Measurements from ENCODE around the gene GABRD.
A peak's percentile ranks its signal among the peaks of the same experiment; 100 is the strongest.

GABRD gene, protein sequence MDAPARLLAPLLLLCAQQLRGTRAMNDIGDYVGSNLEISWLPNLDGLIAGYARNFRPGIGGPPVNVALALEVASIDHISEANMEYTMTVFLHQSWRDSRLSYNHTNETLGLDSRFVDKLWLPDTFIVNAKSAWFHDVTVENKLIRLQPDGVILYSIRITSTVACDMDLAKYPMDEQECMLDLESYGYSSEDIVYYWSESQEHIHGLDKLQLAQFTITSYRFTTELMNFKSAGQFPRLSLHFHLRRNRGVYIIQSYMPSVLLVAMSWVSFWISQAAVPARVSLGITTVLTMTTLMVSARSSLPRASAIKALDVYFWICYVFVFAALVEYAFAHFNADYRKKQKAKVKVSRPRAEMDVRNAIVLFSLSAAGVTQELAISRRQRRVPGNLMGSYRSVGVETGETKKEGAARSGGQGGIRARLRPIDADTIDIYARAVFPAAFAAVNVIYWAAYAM

DNA sequence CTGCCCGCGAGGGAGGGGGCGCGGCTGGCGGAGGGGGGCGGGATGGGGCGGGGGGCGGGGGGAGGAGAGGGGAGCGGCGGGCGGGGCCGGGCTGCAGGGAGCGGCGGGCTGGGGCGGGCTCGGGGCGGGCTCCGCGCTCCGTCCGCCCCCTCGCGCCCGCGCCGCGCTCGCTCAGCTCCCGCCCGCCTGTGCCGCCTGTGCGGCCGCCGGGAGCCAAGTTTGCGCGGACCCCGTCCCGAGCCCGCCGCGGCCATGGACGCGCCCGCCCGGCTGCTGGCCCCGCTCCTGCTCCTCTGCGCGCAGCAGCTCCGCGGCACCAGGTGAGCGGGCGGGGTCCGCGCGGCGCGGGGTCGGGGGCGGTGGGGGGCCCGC, at the start of gene GABRD:
Gene GABRD (plus strand): TSS at position 174 of the 372 bp plus-strand sequence. CDS start 79 bp downstream, at position 253.
- no peak for TF ChIP-seq ISL1 (CRISPR knock-in tag; IDR thresholded peaks at IDR 0.05)
- no peak for TF ChIP-seq SNAI2 (CRISPR knock-in tag; IDR thresholded peaks at IDR 0.05)
- TF ChIP-seq, protein P1, sequence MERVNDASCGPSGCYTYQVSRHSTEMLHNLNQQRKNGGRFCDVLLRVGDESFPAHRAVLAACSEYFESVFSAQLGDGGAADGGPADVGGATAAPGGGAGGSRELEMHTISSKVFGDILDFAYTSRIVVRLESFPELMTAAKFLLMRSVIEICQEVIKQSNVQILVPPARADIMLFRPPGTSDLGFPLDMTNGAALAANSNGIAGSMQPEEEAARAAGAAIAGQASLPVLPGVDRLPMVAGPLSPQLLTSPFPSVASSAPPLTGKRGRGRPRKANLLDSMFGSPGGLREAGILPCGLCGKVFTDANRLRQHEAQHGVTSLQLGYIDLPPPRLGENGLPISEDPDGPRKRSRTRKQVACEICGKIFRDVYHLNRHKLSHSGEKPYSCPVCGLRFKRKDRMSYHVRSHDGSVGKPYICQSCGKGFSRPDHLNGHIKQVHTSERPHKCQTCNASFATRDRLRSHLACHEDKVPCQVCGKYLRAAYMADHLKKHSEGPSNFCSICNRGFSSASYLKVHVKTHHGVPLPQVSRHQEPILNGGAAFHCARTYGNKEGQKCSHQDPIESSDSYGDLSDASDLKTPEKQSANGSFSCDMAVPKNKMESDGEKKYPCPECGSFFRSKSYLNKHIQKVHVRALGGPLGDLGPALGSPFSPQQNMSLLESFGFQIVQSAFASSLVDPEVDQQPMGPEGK (CRISPR knock-in tag; IDR thresholded peaks at IDR 0.05; ENCODE audit: borderline replicate concordance), result no peak
- no peak for TF ChIP-seq ZFP3 (CRISPR knock-in tag; IDR thresholded peaks at IDR 0.05)
- no peak for TF ChIP-seq BACH2 (CRISPR knock-in tag; IDR thresholded peaks at IDR 0.05; ENCODE audit: borderline replicate concordance)
- TF ChIP-seq, protein P2, sequence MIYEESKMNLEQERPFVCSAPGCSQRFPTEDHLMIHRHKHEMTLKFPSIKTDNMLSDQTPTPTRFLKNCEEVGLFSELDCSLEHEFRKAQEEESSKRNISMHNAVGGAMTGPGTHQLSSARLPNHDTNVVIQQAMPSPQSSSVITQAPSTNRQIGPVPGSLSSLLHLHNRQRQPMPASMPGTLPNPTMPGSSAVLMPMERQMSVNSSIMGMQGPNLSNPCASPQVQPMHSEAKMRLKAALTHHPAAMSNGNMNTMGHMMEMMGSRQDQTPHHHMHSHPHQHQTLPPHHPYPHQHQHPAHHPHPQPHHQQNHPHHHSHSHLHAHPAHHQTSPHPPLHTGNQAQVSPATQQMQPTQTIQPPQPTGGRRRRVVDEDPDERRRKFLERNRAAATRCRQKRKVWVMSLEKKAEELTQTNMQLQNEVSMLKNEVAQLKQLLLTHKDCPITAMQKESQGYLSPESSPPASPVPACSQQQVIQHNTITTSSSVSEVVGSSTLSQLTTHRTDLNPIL (CRISPR knock-in tag; IDR thresholded peaks at IDR 0.05; ENCODE audit: low read depth), result no peak
- 0 out of 3 replicates have a peak, but pooled peaks have one; percentile 29 for ATAC-seq

DNA sequence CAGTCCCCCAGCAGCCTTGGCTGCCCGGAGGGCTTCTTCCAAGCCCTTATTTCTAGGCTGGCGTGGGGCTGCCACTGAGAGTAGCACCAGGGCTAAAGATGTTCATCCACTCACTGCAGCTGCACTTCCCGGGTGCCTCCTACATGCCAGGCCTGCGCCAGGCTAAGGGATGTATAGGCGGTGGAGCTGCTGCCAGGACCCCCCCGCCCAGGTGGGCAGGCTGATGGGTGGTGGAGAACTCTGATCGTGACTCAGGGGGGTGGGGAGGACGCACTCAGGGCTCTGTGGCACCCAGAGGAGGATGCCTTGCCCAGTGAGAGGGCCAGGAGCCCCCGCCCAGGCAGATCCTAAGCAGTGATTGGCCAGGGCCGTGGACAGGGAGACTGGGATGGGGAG, 49.6 kb upstream of the GABRD start:
- TF ChIP-seq ZFP3 (CRISPR knock-in tag; IDR thresholded peaks at IDR 0.05) (no peak), OSR1 (CRISPR knock-in tag; IDR thresholded peaks at IDR 0.05) (no peak), ESRRG (CRISPR knock-in tag; IDR thresholded peaks at IDR 0.05) (no peak), BACH2 (CRISPR knock-in tag; IDR thresholded peaks at IDR 0.05; ENCODE audit: borderline replicate concordance) (no peak), TOX (CRISPR knock-in tag; IDR thresholded peaks at IDR 0.05; ENCODE audit: borderline replicate concordance) (no peak), GLIS3 (CRISPR knock-in tag; IDR thresholded peaks at IDR 0.05) (no peak), ZNF565 (CRISPR knock-in tag; conservative IDR thresholded peaks at IDR 0.05; ENCODE audit: low read depth) (no peak), RARB (CRISPR knock-in tag; IDR thresholded peaks at IDR 0.05) (no peak), ARNTL (CRISPR knock-in tag; IDR thresholded peaks at IDR 0.05; ENCODE audit: borderline replicate concordance, low read depth) (no peak), ISL1 (CRISPR knock-in tag; IDR thresholded peaks at IDR 0.05) (no peak), ZNF70 (CRISPR knock-in tag; IDR thresholded peaks at IDR 0.05) (no peak), ZFP30 (CRISPR knock-in tag; IDR thresholded peaks at IDR 0.05) (no peak)
- TF ChIP-seq, protein P3, sequence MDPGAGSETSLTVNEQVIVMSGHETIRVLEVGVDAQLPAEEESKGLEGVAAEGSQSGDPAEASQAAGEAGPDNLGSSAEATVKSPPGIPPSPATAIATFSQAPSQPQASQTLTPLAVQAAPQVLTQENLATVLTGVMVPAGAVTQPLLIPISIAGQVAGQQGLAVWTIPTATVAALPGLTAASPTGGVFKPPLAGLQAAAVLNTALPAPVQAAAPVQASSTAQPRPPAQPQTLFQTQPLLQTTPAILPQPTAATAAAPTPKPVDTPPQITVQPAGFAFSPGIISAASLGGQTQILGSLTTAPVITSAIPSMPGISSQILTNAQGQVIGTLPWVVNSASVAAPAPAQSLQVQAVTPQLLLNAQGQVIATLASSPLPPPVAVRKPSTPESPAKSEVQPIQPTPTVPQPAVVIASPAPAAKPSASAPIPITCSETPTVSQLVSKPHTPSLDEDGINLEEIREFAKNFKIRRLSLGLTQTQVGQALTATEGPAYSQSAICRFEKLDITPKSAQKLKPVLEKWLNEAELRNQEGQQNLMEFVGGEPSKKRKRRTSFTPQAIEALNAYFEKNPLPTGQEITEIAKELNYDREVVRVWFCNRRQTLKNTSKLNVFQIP (CRISPR knock-in tag; IDR thresholded peaks at IDR 0.05; ENCODE audit: borderline replicate concordance, low read depth), result no peak
- TF ChIP-seq, protein P2 (CRISPR knock-in tag; IDR thresholded peaks at IDR 0.05; ENCODE audit: low read depth), result no peak
- TF ChIP-seq, protein P1 (CRISPR knock-in tag; IDR thresholded peaks at IDR 0.05; ENCODE audit: borderline replicate concordance), result no peak
- no peak for ATAC-seq

DNA sequence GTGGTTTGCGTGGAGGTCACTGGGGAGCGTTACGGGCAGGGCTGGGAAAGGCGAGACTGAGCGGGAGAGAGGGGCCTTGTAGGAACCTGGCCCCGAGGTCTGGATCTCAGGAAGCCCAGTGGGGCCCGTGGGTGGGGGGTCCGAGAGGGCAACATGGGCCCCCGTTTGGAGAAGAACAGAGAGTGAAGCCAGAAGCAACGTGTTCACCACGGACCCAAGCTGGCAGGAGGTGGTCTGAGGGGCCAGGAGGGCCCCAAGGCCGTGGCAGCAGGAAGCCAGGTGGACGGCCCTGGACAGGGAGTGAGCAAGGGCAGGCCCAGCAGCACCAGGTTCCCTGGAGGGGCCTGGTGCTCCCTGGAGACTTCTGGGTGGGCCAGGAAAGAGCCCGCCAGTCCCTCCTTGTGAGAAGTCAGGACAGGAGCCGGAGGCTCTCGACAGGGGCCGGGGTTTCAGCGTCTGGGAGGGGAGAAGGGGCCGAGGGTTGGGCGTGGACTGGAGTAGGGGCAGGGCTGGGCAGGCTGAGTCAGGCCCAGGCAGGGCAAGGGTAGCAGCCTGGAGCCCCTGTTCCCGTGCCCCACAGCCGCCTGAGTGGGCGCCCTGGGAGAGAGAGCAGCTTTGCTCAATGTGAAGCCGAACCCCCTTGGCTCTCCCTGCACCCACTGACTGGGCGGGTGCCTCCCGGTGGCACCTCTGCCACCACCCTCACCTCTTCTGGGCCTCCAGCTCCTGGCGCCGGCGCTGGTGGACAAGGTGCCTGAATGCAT, 49.0 kb upstream of the GABRD start:
- ATAC-seq, result no peak
- TF ChIP-seq ZNF8 (CRISPR knock-in tag; IDR thresholded peaks at IDR 0.05) (no peak), TOX (CRISPR knock-in tag; IDR thresholded peaks at IDR 0.05; ENCODE audit: borderline replicate concordance) (no peak), TCF4 (CRISPR knock-in tag; IDR thresholded peaks at IDR 0.05; ENCODE audit: borderline replicate concordance) (no peak), RARB (CRISPR knock-in tag; IDR thresholded peaks at IDR 0.05) (no peak), SNAI2 (CRISPR knock-in tag; IDR thresholded peaks at IDR 0.05) (no peak), BACH2 (CRISPR knock-in tag; IDR thresholded peaks at IDR 0.05; ENCODE audit: borderline replicate concordance) (no peak), CSDC2 (CRISPR knock-in tag; IDR thresholded peaks at IDR 0.05) (no peak), ZNF565 (CRISPR knock-in tag; conservative IDR thresholded peaks at IDR 0.05; ENCODE audit: low read depth) (no peak), OSR1 (CRISPR knock-in tag; IDR thresholded peaks at IDR 0.05) (no peak), PPARA (CRISPR knock-in tag; IDR thresholded peaks at IDR 0.05; ENCODE audit: borderline replicate concordance) (no peak), ZNF70 (CRISPR knock-in tag; IDR thresholded peaks at IDR 0.05) (no peak), ARNTL (CRISPR knock-in tag; IDR thresholded peaks at IDR 0.05; ENCODE audit: borderline replicate concordance, low read depth) (no peak), ISL1 (CRISPR knock-in tag; IDR thresholded peaks at IDR 0.05) (no peak), ESRRG (CRISPR knock-in tag; IDR thresholded peaks at IDR 0.05) (no peak), ZFP3 (CRISPR knock-in tag; IDR thresholded peaks at IDR 0.05) (no peak)
- TF ChIP-seq, protein P2 (CRISPR knock-in tag; IDR thresholded peaks at IDR 0.05; ENCODE audit: low read depth), result no peak
- TF ChIP-seq, protein P1 (CRISPR knock-in tag; IDR thresholded peaks at IDR 0.05; ENCODE audit: borderline replicate concordance), result no peak
